NCI-H1048 (cell line): Measurements from ENCODE around the gene TGFBR1.

Source experiments
- DNase-seq: peaks from one replicate; lab custom pipeline; 2025; lab: John Stamatoyannopoulos, UW

Gene TGFBR1

DNA sequence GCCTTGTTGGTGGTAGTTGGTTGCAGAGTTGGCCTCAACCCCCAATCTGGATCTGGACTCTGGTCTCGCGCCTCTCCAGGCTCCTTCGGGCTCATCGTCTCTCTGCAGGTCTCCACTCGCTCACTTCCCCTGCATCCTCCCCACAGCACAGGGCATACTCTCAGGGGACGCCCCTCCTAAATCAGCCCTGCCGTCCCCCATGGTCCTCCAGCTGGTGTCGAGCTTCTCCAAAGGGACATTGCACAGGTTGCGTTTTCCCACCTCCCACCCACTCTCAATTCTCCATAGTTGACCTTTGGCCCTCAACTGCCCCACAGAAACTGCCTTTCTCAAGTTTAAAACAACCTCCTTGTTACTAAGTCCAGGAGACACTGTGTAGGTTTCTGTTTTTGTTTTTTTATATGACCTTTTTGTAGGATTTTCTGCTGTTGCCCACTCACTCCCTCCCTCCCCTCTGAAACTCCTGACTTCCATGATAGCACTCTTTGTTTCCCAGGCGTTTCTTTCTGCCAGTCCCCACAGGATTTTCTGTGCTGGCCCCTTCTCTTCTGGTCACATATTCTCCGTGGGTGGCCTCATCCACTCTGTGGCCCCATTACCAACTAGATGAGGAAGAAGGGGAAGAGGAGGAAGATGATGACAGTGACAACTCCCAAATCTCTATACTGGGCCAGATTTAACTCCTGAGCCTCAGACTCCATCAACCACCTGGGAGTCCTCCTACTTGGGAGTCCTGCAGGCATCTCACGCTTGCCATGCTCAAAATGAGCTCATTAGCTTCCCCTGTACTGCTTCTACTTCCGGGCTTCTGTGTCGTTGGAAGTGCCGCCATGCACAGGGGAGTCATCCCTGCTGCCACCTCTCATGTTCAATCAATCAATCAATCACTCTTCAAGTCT lies 66.6 kb downstream of the TGFBR1 start:
- DNase-seq: no peak

DNA sequence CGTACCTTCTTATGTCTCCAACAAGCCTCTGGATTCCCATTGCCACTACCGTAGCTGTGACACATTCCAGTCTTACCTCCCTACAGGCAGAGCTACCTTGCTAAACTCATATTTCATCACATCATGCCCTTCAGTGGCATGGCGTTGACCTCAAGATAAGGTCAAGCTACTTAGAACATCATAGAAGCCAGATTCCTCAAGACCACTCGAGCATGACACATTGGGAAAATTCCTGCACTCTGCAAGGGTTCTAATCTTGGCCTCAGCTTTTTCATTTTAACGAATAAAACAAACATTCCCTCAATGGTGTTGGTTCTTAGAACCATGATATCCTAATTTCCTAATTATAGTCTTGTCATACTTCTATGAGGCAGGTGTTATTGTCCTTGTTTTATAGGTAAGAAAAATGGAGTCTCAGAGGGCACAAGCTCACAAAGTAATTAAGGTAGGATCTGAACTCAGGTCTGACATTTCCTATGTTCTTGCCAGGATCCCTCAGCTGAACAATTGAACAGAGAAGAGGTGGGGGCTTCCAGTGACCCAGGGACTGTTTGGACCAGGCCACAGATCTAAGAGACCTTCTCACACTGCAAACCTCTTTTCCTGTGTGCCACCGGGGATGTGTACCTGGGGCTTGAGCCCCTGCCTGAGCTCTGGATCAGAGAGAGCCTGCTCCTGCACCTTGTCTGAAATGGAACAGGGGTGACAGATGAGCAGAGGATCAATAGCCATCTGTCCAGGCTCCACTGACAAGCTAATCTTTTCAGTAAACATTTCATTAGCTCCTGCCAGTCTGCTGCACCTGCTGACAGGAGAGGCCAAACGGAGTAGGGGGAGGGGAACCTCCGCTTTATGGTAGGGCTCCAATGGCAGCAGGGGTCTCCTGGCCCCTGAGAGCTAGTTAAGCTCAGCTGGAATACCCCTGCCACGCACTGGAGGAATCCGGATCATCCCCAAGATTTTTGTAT lies 67.5 kb downstream of the TGFBR1 start:
- no peak for DNase-seq

DNA sequence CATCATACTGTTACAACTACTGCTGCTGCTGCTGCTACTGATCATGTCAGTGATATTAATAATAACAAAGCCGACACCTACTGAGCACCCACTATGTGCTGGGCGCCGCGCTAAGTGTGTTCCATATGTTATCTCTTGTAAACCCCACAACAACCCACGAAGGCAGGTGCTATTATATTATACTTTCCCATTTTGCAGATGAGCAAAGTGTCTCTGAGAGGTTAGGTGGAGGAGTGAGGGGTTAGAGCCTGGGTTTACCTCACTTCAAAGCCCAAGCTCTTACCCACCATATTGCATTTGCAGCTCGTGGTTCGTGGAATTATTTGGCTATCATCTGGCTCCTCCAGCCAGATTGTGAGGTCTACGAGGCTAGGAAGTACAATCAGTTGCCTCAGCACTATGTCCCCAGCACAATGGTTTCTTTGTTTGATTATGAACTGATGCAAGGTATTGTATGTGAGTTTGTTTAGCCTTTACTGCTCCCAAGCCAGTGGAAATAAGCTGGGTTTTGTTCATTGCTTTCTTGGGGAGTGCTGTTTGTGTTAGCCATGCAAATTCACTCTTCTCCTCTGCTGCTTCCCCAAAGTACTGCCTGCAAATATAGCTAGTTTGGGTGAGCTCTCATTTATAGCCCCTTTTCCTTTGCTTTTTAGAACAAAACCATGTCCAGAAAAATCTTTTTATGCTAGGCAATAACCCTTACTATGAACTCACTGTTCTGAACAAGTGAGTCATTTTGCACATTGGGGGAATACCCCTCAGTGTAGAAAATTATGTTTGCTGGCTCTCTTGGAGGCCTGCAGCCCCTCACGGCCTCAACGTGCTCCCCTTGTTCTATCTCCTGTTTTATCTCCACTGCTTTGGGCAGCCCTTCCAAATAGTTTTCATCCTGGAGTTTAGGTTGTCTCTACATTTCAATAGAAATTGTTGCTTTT lies 68.9 kb downstream of the TGFBR1 start:
- DNase-seq: peak; percentile 44

DNA sequence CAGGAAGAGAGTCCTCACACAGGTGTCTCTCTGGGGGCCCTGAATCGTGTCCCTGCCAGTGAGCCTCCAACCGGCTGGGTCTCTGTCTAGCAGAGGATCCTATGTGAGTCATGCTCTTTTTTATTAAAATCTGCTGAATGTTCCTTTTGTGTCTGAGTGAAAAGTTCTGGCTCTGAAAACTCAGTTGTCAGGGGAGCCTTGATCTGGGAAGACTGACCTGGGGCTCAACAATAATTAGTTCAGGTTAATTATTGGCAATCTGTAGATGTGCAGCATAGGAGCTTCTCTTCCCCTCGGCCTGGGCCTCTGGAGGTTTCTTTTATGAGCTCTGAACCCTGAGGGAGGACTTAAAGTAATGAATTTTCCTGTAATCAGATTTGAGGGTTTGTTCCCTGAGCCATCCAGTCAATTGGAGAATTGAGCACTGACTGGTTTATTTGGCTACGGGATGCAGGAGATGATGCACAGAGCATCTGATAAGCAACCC lies 71.7 kb downstream of the TGFBR1 start:
- no peak for DNase-seq

DNA sequence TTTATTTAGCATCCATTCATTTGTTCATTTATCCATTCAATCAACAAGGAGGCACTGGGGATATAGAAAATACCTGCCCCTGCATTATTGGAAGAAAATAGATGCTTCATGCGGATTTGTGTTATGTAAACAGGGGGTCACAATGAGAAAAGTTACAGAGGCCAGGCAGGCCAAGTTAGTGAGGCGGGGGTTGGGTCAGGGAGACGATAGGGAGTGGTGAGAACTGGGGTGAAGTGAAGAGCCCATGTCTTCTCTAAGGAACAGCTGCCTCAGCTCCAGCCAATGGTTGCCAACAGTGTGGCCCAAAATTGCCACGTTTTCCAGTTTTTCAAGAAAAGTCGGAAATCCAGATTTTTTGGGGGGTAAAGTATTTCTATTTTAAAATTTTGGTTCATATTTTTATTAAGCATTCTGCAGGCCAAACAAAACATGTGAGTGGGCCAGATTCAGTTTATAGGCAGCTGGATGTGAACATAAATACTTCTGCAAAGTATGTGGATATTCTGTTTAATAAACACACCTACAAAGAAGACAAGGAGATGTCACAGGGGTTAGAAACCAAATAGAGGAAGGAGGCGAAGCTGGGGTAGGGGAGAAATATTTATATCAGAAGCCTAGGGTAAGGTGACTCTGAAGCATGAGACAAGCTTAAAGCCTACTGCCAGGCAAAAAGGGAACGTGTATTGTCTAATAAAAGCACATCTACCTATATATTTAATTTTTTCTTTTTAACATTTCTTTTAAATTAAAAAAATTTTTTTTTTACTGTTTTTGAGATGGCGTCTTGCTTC lies 72.9 kb downstream of the TGFBR1 start:
- DNase-seq: no peak

DNA sequence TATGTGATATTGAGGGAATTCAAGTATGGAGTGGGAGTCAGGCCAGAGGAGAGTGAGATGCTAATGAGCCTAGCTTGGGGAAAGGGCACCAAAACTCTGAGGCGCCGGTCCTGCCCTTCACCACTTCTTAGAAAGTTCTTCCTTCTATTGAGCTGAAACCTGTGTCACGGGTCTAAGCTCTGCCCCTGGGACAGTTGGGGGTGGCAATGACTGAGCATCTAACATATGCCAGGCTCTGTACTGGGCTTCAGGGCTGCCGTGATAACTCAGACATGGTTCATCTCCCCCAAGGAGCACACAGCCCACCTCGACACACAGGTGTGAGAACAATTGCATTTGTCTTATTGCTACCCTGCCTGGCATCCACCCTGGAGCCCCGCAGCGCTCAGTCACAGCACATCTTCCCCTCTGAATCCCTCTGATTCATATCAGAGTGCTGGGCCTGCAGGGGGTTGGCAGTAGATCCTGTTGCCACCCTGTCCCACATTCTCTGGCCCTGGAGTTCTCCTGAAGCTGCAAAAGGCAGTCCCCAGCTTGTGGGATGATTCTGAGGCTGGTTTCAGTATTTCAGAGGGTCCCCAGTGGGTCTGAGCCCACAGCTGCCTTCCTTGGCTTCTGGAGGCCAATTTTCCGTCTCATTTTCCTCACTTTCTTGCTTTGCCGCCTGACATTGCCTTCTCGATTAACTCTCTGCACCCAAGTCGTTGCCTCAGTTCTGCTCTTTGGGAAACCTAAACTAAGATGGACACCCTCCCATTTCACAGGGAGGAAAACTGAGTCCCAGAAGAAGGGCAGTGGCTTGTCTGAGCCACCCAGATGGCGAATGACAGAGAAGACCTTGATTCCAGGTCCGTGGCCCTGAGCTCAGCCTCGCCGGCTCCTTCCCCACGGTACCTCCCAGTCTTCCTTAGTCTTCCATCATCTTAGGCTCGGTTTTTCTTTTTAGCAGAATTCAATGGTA lies 74.3 kb downstream of the TGFBR1 start:
- DNase-seq: no peak

DNA sequence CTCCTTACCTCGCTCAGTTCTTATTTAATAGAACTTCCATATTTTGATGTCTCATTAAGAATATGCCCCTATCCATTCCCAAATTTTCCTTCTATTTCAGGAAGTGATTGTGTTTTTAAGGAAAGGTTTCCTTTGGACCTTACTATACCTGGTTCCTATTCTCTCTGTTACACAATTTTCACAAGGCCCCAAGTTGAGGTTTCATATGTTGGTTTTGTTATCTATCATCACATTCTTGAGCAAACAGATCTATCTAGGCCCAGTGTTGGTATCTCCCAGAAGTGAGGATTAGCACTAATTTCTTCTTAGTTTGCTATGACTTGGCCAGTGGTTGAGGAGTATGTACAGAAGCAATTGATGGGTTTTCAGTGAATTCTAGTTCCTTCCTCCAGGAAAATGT lies 75.3 kb downstream of the TGFBR1 start:
- DNase-seq: no peak

DNA sequence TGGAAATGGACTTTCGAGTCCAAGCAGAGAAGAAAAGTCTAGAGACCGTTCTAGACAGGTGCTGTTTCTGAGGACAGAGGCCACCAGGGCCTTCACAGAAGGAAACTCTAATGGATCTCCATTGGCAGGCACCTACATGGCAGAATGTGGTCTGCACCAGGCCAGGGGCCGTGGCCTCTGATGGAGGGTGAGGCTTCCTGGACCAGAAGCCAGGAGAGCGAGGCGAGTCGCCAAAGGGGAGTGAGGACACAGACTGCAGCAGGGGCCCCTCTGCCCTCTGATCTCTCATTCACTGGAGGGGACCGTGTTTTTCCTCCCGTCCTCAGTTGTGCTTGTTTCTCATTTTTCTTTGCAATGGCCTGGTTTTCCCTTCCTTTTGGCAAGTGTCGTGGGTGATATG lies 75.7 kb downstream of the TGFBR1 start:
- no peak for DNase-seq

DNA sequence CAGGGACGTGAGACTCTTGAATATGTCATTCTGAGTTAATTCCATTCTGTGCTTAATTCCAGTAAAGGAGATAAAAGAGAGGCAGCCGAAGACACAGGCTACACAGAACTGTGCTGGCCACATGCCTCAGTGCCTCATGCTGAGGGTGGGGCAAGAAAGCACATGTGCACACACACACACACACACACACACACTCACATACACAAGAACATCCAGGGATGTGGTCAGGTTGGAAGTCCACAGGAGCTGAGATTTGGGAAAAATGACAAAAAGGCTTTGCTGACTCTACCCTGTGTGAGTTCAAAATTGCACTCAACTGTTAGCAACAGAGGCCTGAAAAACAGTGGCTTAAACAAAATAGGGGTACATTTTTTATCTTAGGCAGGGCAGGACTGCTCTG lies 76.3 kb downstream of the TGFBR1 start:
- no peak for DNase-seq

DNA sequence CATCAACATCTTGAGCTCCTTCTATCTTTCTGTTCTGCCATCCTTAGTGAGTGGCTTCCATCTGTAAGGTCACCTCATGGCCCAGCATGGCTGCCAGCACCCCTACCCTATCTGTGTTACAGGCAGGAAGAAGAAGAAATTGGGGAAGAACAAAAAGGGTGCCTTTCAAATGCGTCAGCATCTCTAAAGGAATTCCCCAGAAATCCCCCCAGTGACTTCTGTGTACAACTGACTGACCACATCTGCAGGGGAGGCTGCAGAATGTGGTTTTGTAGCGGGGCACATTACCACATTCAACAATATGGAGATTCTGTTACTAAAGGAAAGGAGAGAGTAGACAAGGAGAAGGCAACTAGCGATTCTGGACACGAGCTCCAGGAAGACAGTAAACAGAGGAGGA lies 76.7 kb downstream of the TGFBR1 start:
- DNase-seq: no peak

DNA sequence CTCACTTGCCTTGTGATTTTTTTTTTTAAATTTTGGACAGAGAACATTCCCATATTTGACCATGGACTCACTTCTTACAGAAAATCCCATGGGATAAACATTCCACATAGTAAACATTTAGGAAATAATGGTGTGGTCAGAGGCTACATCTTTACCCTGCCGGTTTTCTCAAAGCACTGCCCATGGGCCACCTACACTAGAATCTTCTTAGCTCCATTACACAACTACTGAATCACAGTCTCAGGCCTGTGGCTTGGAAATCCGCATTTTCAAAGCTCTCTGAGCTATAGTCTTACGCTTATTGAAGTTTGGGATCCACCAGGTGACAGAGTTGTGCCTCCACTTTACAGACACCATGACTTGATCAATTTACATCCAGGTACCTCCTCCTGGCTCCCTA lies 77.4 kb downstream of the TGFBR1 start:
- DNase-seq: no peak

DNA sequence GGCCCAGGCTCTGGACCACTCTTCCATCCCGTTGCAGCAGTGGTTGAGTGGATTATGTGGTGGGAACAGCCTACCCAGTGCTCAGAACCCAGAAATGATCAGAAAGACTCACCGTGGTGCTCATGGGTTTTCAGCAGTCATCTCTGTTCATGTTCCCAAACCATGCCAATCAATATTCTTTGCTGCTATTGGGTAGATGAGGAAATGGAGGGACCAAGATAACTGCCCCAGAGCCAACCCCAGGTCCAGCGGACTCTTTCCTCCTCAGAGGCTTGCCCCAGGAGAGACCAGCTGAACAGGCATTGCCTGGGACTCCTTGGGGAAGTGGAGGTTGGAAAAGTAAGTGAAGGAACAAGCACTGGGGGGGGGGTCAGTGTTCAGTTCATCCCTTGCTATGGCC lies 78.7 kb downstream of the TGFBR1 start:
- no peak for DNase-seq

DNA sequence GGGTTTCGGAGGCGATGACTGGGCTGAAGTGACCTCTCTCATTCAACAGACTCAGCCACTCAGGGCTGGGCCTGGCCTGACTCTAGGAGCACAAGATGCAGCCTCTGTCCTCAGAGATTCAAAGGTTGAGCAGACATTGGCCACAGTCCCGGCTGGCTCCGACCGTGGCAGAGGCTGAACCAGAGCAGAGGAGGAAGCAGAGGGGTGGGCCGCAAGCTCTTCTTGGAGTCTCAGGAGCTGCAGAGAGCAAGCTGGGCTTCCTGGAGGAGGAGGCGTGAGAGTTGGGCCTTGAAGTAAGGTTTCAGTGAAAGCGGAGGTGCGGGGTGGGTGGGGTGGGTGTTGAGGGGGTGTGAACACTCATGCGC lies 79.2 kb downstream of the TGFBR1 start:
- no peak for DNase-seq

DNA sequence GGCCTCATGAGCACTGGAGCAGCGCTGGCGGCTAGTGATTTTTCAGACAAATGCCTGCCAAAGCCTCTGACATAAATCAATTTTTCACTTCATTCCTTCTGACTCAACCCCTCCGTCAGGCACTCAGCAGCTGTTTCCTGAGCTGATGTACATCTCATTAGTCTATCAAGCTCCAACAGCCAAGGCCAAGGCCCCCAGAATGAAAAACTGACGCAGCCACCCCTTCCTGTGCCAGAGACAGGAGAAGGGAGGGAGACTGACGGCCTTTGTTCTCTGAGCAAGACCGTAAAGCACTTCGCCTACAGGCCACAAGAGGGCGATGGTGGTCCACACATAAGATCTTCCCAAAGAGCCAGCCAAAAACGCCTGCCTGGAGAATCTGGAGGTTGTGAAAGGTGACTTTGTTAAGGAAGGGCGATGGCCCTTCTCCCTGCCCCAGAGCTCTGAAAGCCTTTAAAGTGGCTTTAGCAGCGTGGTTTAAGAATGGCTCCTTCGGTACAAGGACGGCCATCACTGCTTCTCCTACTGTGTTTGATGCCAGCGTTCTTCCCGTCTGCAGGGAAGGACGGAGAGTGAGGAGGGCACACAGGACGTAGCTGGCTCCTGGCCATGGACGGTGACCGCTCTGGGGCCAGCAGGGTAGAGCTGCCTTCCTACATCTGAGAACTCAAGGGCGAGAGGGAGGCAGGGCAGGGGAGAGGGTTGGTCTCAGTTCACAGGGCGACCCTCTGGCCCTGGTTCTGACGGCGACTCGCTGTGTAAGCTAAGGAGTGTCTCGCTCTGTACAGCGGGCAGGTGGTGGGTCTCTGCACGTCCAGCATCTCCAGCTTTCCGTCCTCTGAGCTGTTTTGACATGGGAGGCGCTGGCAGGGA lies 79.8 kb downstream of the TGFBR1 start:
- peak; percentile 76 for DNase-seq

DNA sequence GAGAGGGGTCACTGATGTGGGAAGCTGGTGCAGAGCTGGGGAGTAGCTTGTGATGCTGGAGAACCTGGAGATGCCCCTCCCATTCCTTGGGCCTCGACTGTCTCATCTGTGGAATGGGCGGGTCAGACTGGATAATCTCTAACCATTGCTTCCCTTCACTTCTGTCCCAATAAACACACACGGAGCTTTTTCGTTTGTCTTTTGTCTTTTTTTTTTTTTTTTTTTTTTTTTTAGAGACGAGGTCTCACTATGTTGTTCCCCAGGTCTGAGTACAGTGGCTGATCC lies 80.4 kb downstream of the TGFBR1 start:
- DNase-seq: no peak

DNA sequence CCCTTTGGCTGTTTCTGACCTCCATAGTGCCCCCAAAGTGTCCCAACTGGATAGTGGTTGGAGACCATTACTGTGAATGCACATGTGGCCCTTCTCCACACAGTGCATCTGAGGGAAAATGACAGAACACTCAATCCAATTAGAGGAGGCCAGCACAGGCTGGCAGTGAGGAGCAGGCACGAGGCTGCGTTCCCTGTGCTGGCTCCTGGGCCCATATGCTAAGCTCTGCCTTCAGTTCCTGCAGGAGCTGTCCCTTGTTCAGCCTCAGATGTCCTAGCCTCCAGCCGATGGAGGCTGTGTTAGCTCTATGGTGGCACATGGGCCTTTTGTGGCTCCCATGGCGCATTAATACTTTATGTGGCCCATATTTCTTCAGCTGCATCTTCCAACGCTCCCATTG lies 81.0 kb downstream of the TGFBR1 start:
- no peak for DNase-seq

DNA sequence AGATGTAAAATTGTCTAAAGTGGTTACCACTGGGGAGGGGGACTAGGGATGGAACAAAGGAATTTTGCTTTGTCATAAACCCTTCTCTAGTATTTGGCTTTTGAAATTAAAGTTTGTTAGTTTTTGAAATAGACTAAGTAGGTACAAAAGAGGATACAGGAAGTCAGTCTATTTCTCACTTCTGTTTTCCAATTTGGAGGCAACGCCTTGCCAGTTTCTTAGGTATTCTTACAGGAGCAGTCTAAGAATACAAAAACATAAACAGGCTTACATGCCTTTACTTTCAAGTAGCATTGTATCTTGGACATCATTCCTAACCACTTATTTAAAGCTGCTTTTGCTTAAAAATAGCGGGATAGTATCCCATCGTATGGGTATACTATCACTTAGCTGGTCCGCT lies 82.4 kb downstream of the TGFBR1 start:
- DNase-seq: no peak

DNA sequence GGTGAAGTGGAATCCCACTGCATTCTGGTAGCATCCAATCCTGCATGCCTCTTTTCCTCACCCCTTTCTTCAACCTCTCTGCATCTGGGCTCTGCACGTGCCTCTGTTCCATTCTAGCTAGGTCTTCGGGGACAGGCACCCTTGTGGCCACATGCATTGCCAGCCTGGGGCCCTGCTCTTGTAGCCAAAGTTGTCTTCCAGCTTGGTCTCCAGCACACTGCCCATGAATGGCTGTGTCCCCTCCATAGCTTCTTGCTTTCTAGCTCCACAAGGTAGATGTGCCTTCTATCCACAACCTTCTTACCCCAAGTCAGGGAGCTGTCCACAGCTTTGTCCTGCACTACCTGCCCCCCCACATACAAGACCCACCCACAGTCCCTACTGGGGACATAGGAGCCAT lies 84.3 kb downstream of the TGFBR1 start:
- no peak for DNase-seq
